NCI-H460 (cell line): ENCODE results near the gene SLC35C1. TPM values are rescaled to one million over a fixed set of nuclear protein-coding genes. Genes with fewer than 3 reads are reported as not detected.
"Not testable (repeated sequence)": the region's sequence is repeated elsewhere in the genome, so short reads cannot be mapped to it uniquely, and the experiment has no call there.

Experiments
- DNase-seq: peaks from one replicate; pipeline ENCODE4 v3.0.0-alpha.2; 2016; ENCODE audit warnings: low read depth; ENCODE audit errors: extremely low read depth
- total RNA-seq: library from RNA; depleted of rRNA; stranded (reverse); fragments of >200 nt; shearing (Covaris generic); gene quantifications from 2 replicates; pipeline ENCODE4 v1.2.3, GENCODE V29; 2014

Gene SLC35C1
- total RNA-seq, 1 experiment from 2014 or later = 4.5 TPM

DNA sequence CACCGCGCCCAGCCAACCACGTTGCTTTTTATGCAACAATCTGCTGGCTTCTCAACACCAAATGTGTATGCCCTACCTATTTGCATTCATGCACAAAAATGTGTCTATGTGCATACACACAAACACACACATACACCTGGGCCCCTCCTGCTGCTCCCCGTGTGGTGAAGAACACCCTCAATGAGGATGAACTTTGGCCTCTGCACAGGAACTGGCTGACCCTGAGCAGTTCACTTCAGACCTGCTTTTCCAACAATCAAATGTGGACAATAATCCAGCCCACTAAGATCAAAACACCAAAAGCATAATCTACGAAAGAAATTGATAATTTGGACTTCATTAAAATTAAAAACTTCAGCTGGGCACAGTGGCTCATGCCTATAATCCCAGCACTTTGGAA lies 25.3 kb upstream of the SLC35C1 start:
- DNase-seq = no peak

- DNase-seq = no peak
These were observed 18.7 kb upstream of the SLC35C1 start for GRCh38 chr11:45786272-45786671.

DNA sequence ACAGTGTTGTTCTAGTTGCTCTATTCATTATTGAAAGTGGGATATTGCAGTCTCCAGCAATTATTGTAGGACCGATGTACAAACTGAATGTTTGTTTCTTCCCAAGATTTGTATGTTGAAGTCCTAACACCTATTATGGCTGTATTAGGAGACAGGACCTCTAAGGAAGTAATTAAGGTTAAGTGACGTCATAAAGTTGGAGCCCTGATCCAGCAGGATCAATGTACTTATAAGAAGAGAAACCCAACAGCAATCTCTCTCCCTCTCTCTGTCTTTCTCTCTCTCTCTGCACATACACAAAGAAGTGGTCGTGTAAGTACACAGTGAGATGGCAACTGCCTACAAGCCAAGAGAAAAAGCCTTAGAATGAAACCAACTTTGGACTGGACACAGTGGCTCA lies 16.1 kb upstream of the SLC35C1 start:
- no peak for DNase-seq

DNA sequence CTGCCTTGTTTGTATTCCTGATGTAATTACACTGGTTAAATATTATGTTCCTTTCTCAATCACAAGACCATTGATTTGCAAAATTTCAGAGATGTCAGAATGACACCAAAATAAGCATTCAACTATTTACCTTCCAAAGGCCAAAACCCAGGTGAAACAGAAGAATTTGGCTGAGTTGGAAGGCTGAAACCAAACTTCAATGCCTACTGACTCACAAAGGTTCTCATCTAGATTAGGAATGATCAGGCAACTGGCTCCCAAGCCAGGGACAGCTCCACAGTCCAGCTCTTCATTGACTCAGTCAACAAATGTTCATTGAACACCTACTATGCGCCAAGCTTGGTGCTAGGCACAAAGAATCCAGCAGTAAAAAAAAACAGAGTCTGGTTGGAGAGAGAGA lies 13.4 kb upstream of the SLC35C1 start:
- DNase-seq = no peak

DNA sequence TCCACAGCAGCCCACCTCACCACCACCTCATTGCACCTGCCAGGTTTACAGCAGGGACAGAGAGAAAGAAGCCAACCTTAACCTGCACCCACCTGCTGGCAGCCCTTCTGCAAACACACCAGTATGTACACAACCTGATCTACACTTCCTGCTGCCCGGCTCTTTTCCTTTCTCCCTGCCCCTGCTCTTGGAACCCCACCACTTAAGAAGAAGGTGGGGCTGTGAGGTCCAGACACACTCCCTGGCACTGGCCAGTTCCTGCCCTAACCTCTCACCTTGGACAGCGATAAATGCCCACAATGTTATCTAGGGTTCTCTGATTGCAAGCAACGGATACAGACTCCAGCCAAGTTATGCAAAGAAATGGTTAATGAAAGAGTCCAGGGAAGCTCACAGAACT lies 10.8 kb upstream of the SLC35C1 start:
- no peak for DNase-seq

- no peak for DNase-seq
These were observed 9.6 kb upstream of the SLC35C1 start for GRCh38 chr11:45795379-45795778.

DNA sequence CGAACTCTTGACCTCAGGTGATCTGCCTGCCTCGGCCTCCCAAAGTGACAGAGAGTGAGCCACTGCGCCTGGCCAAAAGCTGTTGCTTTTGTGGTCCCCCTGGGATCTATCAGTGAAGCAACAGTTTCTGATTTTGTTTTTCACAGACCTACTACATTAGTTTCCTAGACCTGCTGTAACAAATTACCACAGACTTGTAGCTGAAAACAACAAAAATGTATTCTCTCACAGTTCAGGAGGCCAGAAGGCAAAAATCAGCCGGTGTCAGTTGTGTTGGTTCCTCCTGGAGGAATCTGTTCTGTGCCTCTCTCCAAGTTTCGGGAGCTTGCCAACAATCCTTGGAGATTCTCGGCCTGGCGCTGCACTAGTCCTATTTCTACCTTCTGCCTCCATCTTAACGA lies 8.5 kb upstream of the SLC35C1 start:
- DNase-seq = no peak

GRCh38 chr11:45798793-45799441 lies 6.0 kb upstream of the SLC35C1 start:
- DNase-seq = no peak

GRCh38 chr11:45799562-45799961 lies 5.4 kb upstream of the SLC35C1 start:
- no peak for DNase-seq

DNA sequence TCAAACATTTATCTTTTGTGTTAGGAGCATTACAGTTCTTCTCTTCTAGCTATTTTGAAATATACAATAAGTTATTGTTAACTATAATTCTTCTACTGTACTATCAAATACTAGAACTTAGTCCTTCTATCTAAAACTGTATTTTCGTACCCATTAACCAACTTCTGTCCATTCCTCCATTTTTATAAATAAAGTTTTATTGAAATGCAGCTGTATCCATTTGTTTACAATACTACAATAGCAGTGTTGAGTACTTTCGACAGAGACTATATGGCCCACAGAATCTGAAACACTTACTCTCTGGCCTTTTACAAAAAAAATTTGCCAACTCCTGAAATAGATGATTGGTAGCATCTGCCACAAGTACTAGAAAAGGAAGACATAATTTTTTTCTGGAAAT lies 4.7 kb upstream of the SLC35C1 start:
- DNase-seq = no peak

DNA sequence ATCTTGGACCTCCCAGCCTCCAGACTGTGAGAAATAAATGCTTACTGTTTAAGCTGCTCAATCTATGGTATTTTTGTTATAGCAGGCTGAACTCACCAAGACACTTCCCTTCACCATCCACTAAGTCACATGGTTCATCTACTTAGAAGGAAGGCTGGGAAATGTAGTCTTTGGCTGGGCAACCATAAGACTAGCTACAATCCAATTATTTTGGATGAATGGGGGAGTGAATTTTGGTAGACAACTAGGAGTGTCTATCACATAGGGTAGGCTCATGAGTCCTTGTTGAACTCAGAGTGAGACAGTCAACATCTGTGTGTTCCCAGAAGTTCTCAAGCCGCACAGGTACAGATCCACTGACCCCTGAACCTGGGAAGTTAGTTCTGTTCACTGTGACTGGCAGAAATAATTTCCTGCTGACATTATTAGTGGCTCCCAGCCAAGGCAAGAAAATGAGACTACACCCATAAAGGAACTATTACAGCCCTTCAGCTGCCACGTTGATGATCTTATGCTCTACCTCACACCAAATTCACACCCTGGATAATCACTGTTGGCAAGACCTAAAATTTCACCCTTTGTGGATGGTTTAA lies 3.1 kb upstream of the SLC35C1 start:
- DNase-seq = no peak

GRCh38 chr11:45802531-45803317 lies 2.2 kb upstream of the SLC35C1 start:
- no peak for DNase-seq

DNA sequence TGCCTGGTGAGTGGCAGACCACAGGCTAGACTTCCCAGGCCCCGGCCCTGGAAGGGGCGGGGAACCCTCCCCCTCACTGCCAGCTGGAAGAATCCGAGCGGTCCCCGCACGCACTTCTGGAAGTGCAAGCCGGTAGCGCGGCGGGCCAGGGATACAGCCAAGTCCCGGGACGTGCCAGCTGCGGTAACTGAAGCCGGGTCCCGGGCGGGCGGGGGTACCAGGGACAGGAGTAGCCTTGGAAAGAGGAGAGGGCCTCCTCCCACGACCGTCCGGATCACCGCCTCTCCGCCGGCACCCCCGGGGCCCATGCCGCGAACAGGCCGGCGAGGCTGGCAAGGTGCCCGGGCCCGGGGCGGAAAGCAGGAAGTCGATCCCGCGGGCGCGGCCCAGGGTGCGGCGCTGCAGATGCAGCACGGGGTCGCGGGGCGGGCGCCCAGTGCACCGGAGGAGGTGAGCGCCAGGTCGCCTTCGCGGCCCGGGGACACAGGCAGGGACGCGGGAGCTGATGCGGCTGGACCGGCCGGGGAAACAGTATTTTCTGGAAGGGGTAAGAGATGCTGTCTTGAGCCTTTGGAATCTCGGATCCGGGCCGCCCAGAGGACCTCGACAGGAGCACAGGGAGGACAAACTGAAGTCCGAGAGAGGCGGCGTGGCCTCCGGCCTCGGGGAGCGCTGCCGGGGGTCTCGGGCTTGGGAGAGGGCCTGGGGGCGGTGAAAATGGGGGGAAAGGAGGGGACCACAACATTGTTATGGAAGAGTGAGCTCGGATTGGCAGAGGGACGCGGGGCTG lies 783 bp upstream of the SLC35C1 start:
- peak; percentile 33 for DNase-seq

GRCh38 chr11:45805305-45806071 lies 539 bp downstream of the SLC35C1 start:
- DNase-seq = no peak

GRCh38 chr11:45806072-45806933 lies 1.4 kb downstream of the SLC35C1 start:
- DNase-seq = no peak

DNA sequence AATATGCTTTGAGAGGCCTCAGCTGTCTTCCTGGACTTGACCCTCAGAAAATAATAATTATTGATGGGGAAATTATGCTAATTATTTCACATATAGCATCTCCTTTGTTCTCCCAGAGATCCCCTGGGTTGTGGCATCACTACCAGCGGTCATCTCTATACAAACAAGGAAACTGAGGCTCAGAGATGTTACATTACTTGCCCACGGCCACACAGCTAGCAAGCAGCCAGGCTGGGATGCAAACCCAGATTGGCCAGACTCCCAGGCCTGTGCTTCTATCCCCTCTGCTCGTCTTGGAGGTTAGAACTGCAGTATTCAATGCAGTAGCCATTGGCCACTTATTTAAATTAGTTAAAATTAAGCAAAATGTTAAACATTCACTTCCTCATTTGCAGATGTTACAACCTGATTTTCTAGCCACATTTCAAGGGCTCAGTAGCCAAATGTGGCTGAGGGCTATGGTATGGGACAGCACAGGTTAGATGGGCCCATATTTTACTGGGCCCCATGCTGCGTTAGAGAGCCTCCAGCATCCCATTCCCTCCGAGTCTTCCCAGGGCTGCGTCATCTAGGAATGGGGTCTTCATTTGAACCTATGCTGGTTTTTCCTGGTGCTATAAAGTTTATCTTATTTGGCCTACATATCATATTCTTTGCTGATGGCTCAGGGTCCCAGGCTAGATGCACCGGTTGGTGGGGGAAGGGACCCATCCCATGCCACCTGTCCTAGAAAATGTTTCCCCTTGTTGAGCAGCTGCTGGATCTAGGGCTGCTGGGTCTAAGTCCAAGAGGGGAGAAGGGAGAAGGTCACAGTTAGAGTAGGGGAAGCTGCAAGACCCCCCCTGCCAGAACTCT lies 2.2 kb downstream of the SLC35C1 start:
- DNase-seq = no peak

DNA sequence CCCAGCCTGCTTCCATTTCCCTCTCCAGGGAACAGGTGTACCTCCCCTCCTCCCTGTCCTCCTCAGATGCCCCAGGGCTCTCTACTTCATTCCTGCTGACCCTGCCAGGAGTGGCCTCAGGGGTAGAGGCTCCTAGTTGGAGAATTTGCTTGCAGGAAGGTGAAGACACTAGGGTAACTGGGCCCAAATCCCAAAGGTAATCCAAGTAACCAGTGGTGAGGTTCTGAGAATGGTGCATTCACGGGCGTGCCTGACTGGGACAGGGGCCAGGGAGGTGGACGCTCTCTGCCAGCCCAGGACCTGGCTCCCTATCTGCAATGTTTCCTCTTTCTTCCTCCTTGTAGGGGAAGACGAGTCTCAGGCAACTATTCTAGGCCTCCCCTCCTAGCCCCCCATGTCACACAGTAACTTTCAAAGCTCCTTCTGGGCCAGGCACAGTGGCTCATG lies 2.9 kb downstream of the SLC35C1 start:
- DNase-seq = no peak

GRCh38 chr11:45808427-45808826 lies 3.5 kb downstream of the SLC35C1 start:
- not testable (repeated sequence) for DNase-seq
